Lower leg skin (tissue), 4 donors: ENCODE measurements around the gene SLC2A6. TPM values are rescaled to one million over a fixed set of nuclear protein-coding genes. Genes with fewer than 3 reads are reported as not detected.

Experiments
- DNase-seq, 2 donors: peaks; one replicate each; pipeline ENCODE4 v3.0.0-alpha.2; 2019; ENCODE audit warnings: low spot score in 2 of 2
- H3K4me3 ChIP-seq: fragments of 200-600 bp; sonication (generic); 2 replicates; pipeline ENCODE4 v1.5.1; 2017; ENCODE audit warnings: mild to moderate bottlenecking, low read depth; ENCODE audit not compliant: poor library complexity, severe bottlenecking
- POLR2A ChIP-seq, 2 donors: fragments of 450-650 bp; IDR thresholded peaks; one replicate each; pipeline ENCODE4 v1.6.1; 2016 to 2017; ENCODE audit warnings: antibody characterized with exemption in 2 of 2, mild to moderate bottlenecking in 1 of 2, moderate library complexity in 1 of 2
- WGBS, 2 donors: methylation state at CpG; one replicate each; pipeline ENCODE4 v1.1.5; 2018; 5-methylcytosine and 5-hydroxymethylcytosine counted together
- intact Hi-C: fragments of 100-400 bp; cut with DNase I; formaldehyde crosslinking; loops from one replicate; pipeline ENCODE4 v1.15.0; 2023; ENCODE audit warnings: low total_unique reads
- total RNA-seq, 4 donors: library from RNA; depleted of rRNA; stranded (reverse); fragments of >200 nt; gene quantifications; one replicate each; pipeline ENCODE4 v1.1.0, GENCODE V29; 2016
- TF ChIP-seq, protein P1 (sequence below), 3 donors: fragments of 450-650 bp; IDR thresholded peaks; one replicate each; pipeline ENCODE4 v1.5.1; 2016; ENCODE audit warnings: antibody characterized with exemption in 3 of 3, mild to moderate bottlenecking in 3 of 3, moderate library complexity in 2 of 3

SLC2A6 gene
- total RNA-seq, 4 donors from 2014 or later, result 0.54 to 1.0 TPM; not detected in 2

DNA sequence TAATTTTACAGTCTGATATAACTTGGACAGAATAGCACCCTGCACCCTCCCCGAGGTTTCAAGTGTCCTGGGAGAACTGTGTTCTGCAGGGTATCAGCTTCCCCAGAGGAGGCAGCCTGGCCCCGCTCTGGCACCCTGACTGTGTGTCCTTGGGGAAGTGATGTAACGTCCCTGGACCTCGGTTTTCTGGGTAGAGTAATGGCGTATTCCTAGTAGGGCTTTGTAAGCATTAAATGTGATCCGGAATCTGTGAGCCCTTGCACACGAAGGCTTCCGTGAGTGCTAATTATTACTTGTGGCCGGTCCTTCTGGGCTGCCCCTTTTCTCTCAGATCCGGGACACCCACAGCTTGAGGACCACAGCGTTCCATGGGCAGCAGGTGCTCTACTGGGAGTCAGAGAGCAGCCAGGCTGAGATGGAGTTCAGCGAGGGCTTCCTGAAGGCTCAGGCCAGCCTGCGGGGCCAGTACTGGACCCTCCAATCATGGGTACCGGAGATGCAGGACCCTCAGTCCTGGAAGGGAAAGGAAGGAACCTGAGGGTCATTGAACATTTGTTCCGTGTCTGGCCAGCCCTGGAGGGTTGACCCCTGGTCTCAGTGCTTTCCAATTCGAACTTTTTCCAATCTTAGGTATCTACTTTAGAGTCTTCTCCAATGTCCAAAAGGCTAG, 20.1 kb downstream of the SLC2A6 start:
- 73% methylated on average over 16 of the region's 16 CpGs for WGBS, 2 donors
- DNase-seq, result no peak
- intact Hi-C loops, result no loop called here
- no peak overlapping the region for H3K4me3 ChIP-seq
- TF ChIP-seq POLR2A (IDR thresholded peaks at IDR 0.05), result no peak
- TF ChIP-seq, protein P1, sequence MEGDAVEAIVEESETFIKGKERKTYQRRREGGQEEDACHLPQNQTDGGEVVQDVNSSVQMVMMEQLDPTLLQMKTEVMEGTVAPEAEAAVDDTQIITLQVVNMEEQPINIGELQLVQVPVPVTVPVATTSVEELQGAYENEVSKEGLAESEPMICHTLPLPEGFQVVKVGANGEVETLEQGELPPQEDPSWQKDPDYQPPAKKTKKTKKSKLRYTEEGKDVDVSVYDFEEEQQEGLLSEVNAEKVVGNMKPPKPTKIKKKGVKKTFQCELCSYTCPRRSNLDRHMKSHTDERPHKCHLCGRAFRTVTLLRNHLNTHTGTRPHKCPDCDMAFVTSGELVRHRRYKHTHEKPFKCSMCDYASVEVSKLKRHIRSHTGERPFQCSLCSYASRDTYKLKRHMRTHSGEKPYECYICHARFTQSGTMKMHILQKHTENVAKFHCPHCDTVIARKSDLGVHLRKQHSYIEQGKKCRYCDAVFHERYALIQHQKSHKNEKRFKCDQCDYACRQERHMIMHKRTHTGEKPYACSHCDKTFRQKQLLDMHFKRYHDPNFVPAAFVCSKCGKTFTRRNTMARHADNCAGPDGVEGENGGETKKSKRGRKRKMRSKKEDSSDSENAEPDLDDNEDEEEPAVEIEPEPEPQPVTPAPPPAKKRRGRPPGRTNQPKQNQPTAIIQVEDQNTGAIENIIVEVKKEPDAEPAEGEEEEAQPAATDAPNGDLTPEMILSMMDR (IDR thresholded peaks at IDR 0.05), result no peak

DNA sequence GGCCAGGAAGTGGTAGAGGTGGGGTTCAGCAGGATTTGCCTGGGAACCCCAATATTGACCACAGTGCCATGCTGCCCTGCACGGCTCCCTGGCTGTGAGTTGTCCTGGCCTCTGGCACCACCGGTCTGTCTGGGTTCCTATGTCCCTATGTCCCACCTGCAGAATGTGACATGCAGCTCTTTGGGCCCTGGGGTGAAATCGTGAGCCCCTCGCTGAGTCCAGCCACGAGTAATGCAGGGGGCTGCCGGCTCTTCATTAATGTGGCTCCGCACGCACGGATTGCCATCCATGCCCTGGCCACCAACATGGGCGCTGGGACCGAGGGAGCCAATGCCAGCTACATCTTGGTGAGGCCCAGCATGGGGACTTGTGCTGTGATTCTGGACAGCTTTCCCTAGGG, 21.2 kb downstream of the SLC2A6 start:
- intact Hi-C loops, result no loop called here
- WGBS, 2 donors, result 94 to 97% methylated on average over 11 of the region's 11 CpGs
- TF ChIP-seq, protein P1 (IDR thresholded peaks at IDR 0.05), result no peak
- no peak for TF ChIP-seq POLR2A (IDR thresholded peaks at IDR 0.05)
- no peak overlapping the region for H3K4me3 ChIP-seq
- no peak for DNase-seq

GRCh38 chr9:133457233-133457632, 21.7 kb downstream of the SLC2A6 start:
- intact Hi-C loops, result no loop called here
- DNase-seq, result no peak
- TF ChIP-seq, protein P1 (IDR thresholded peaks at IDR 0.05), result no peak
- TF ChIP-seq POLR2A (IDR thresholded peaks at IDR 0.05), result no peak
- no peak overlapping the region for H3K4me3 ChIP-seq
- WGBS, 2 donors, result 68 to 81% methylated on average over 6 to 13 of the region's 13 CpGs

GRCh38 chr9:133456409-133456808, 22.5 kb downstream of the SLC2A6 start:
- TF ChIP-seq, protein P1 (IDR thresholded peaks at IDR 0.05), result no peak
- no peak for TF ChIP-seq POLR2A (IDR thresholded peaks at IDR 0.05)
- intact Hi-C loops, result no loop called here
- WGBS, 2 donors, result 87 to 96% methylated on average over 7 to 9 of the region's 9 CpGs
- no peak overlapping the region for H3K4me3 ChIP-seq
- DNase-seq, result no peak

DNA sequence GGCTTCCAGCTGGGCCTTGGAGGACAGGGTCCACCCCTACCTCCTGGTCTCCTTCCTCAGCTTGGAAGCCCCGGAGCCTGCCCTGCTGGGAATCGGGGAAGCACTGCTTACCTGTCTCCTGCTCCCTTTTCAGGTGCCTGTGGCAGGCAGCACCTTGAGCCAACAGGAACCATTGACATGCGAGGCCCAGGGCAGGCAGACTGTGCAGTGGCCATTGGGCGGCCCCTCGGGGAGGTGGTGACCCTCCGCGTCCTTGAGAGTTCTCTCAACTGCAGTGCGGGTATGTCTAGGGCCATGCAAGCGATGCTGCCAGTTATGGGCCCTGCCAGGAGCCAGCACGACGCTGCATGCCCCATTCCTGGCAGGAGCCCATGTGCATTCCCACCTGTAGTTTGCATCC, 23.0 kb downstream of the SLC2A6 start:
- H3K4me3 ChIP-seq, result no peak overlapping the region
- intact Hi-C loops, result no loop called here
- DNase-seq, result no peak
- no peak for TF ChIP-seq POLR2A (IDR thresholded peaks at IDR 0.05)
- TF ChIP-seq, protein P1 (IDR thresholded peaks at IDR 0.05), result no peak
- 92 to 98% methylated on average over 11 of the region's 11 CpGs for WGBS, 2 donors
